Activated CD4-positive, alpha-beta memory T cell treated with anti-CD3 and anti-CD28 coated beads, Interleukin-2, amount 10 ng/mL, durations not matched to agents 7 days and 5 days (primary cell): ENCODE measurements around the gene NT5C1A. TPM values are rescaled to one million over a fixed set of nuclear protein-coding genes. Genes with fewer than 3 reads are reported as not detected.
A peak's percentile ranks its signal among the peaks of the same experiment; 100 is the strongest.

ENCODE experiments used
- CTCF ChIA-PET: fragments of 350-600 bp; sonication (Branson Sonifier 250); formaldehyde crosslinking; loops from one replicate; lab custom pipeline; 2021; ENCODE audit warnings: antibody characterized with exemption, inconsistent platforms; lab: Charles Lee
- POLR2A ChIA-PET: fragments of 350-600 bp; sonication (Branson Sonifier 250); formaldehyde crosslinking; loops from one replicate; lab custom pipeline; 2021; ENCODE audit warnings: antibody characterized with exemption; lab: Charles Lee
- DNase-seq: peaks from one replicate; pipeline ENCODE4 v3.0.0-alpha.2; 2020
- H3K27ac Mint-ChIP-seq: one replicate; pipeline ENCODE4 v1.8.0; 2021; ENCODE audit warnings: mild to moderate bottlenecking, mixed read lengths
- H3K27me3 Mint-ChIP-seq: one replicate; pipeline ENCODE4 v1.8.0; 2021; ENCODE audit warnings: mixed read lengths
- H3K36me3 Mint-ChIP-seq: one replicate; pipeline ENCODE4 v1.8.0; 2021; ENCODE audit warnings: low read depth, mixed read lengths
- H3K4me1 Mint-ChIP-seq: one replicate; pipeline ENCODE4 v1.8.0; 2021; ENCODE audit warnings: mixed read lengths
- H3K4me3 Mint-ChIP-seq: one replicate; pipeline ENCODE4 v1.8.0; 2021; ENCODE audit warnings: mild to moderate bottlenecking, mixed read lengths
- H3K9me3 Mint-ChIP-seq: one replicate; pipeline ENCODE4 v1.8.0; 2021; ENCODE audit warnings: mixed read lengths
- total RNA-seq, 2 experiments: library from RNA; stranded (reverse); gene quantifications; one replicate each; pipeline ENCODE4 v1.2.3, GENCODE V29; 2021

The NT5C1A gene
- total RNA-seq, 2 experiments from 2014 or later = not detected

- ChIA-PET POLR2A (no interaction called here), CTCF (interaction anchor here (1.0 to 17.8 kb wide), 8 partner anchors 8 to 127 kb away, joined by 3 to 202 read pairs (median 6); partner anchors contain the start of gene HPCAL4)
- Mint-ChIP-seq H3K36me3 (no peaks in the 10 kb centered on the region), H3K4me1 (peaks cover 4% of the 10 kb centered on the region), H3K4me3 (no peak overlapping the region), H3K9me3 (no peaks in the 10 kb centered on the region), H3K27me3 (peaks cover 31% of the 10 kb centered on the region), H3K27ac (no peak overlapping the region)
- DNase-seq = no peak
Observed at GRCh38 chr1:39673215-39673614, 1.3 kb upstream of the NT5C1A start.

DNA sequence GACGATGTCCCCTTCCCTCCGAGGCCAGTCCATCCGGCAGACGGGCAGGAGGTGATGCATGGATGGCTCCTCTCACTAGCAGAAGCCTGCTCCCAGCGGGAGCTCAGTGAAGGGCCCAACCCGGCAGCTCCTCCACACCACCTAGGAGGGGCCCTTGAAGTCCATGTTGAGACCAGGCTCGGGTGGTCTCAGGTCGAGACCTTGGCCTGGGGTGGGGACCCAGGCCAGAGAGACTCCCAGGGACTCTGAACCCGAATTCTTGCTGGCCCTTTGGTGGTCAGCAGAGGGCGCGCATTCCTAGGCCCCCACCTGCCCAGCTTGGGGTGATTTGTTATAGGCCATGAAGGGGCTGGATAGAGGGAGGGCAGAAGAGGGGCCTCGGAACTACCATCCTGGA lies 642 bp upstream of the NT5C1A start:
- peak; percentile 41 for DNase-seq
- H3K4me3 Mint-ChIP-seq = no peak overlapping the region
- H3K27me3 Mint-ChIP-seq = peaks cover 31% of the 10 kb centered on the region
- H3K4me1 Mint-ChIP-seq = peaks cover 7% of the 10 kb centered on the region
- no peaks in the 10 kb centered on the region for H3K9me3 Mint-ChIP-seq
- H3K36me3 Mint-ChIP-seq = no peaks in the 10 kb centered on the region
- no peak overlapping the region for H3K27ac Mint-ChIP-seq
- ChIA-PET CTCF (interaction anchor here (0.5 to 17.8 kb wide), 9 partner anchors 9 to 197 kb away, joined by 3 to 202 read pairs (median 6); partner anchors contain the start of gene HPCAL4), POLR2A (interaction anchor here (1.0 to 2.3 kb wide), 2 partner anchors 12 to 19 kb away, joined by 4 to 6 read pairs; partner anchors contain the start of gene HPCAL4)

DNA sequence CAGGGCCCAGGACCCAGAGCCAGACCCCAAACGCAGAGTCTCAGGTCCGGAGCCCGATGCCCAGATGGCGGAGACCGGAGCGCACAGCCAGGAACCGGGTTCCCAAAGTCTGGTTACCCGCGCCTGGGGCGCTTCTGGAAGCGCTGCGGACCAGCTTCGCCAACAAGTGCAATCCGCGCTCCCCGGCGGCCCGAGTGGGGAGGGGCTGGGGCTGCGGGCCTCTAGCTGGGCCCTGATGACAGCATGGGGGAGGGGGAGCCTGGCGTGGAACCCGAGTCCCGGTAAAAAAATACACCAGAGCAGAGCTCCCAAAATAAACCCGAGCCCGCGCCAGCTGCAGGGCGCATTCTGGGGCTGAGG lies 494 bp downstream of the NT5C1A start:
- H3K4me3 Mint-ChIP-seq = no peak overlapping the region
- H3K27me3 Mint-ChIP-seq = peaks cover 31% of the 10 kb centered on the region
- no peaks in the 10 kb centered on the region for H3K9me3 Mint-ChIP-seq
- CTCF ChIA-PET = interaction anchor here (0.7 to 17.8 kb wide), 6 partner anchors 15 to 467 kb away, joined by 3 to 202 read pairs (median 4); partner anchors contain the start of gene HPCAL4
- POLR2A ChIA-PET = interaction anchor here (1.1 to 2.3 kb wide), 4 partner anchors 10 to 13 kb away, joined by 4 to 8 read pairs (median 5); no protein-coding TSS in a partner anchor
- H3K36me3 Mint-ChIP-seq = no peaks in the 10 kb centered on the region
- no peak for DNase-seq
- H3K27ac Mint-ChIP-seq = no peak overlapping the region
- H3K4me1 Mint-ChIP-seq = peaks cover 17% of the 10 kb centered on the region

DNA sequence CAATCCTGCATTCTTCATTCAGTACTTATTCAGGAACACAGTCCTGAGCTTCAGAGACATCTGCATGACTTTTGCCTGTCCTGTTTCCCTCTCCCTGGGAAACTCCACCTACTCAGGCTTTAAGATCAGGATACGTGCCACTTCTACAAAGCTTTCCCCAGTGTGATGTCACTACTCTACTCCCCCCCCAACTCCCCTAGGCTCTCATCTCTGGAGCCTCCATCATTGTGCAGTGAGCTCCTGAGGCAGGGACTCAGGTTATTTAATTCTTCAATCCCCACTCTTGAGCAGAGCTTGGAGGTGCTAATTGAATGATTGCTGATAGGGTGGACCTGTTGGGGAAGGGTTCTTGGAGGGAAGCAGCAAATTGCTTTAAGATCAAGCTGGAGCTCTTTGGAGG lies 1.2 kb downstream of the NT5C1A start:
- Mint-ChIP-seq H3K36me3 (no peaks in the 10 kb centered on the region), H3K4me1 (peaks cover 22% of the 10 kb centered on the region), H3K27me3 (peaks cover 31% of the 10 kb centered on the region), H3K27ac (no peak overlapping the region), H3K9me3 (no peaks in the 10 kb centered on the region), H3K4me3 (no peak overlapping the region)
- ChIA-PET POLR2A (interaction anchor here (1.4 to 2.3 kb wide), 3 partner anchors 10 to 14 kb away, joined by 4 to 8 read pairs (median 6); no protein-coding TSS in a partner anchor), CTCF (interaction anchor here (0.5 to 17.8 kb wide), 8 partner anchors 14 to 299 kb away, joined by 3 to 202 read pairs (median 4); no protein-coding TSS in a partner anchor)
- no peak for DNase-seq

GRCh38 chr1:39668894-39669293 lies 3.0 kb downstream of the NT5C1A start:
- POLR2A ChIA-PET = interaction anchor here (1.4 kb wide), 1 partner anchor 15 kb away, joined by 4 read pairs; no protein-coding TSS in a partner anchor
- Mint-ChIP-seq H3K4me3 (no peak overlapping the region), H3K9me3 (no peaks in the 10 kb centered on the region), H3K27me3 (peaks cover 28% of the 10 kb centered on the region), H3K27ac (no peak overlapping the region), H3K4me1 (peaks cover 22% of the 10 kb centered on the region), H3K36me3 (no peaks in the 10 kb centered on the region)
- no peak for DNase-seq
- CTCF ChIA-PET = interaction anchor here (2.1 to 17.8 kb wide), 3 partner anchors 13 to 131 kb away, joined by 5 to 202 read pairs (median 10); no protein-coding TSS in a partner anchor

DNA sequence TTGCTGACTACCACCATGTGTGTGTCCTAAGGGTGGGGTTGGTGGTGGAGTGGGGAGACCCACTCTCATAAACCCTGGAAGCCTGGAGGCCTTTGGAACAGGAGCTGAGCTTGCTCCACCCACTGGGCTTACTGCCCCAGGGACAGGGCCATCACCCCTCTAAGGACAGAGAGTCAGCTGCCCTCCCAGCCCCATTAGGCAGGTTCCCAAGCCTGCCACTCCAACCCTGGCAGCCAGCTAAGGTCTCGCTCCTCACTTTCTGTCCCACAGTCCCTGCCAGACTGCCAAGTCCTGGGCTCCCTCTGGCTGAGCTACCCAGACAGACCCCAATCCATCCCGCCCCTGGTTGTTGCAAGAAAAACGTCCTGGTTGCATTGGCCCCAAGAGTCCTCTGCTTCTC lies 3.8 kb downstream of the NT5C1A start:
- DNase-seq = no peak
- POLR2A ChIA-PET = no interaction called here
- Mint-ChIP-seq H3K4me3 (no peak overlapping the region), H3K4me1 (peaks cover 22% of the 10 kb centered on the region), H3K27ac (no peak overlapping the region), H3K9me3 (no peaks in the 10 kb centered on the region), H3K27me3 (peaks cover 28% of the 10 kb centered on the region), H3K36me3 (no peaks in the 10 kb centered on the region)
- CTCF ChIA-PET = interaction anchor here (1.0 to 17.8 kb wide), 3 partner anchors 12 to 64 kb away, joined by 3 to 202 read pairs (median 10); no protein-coding TSS in a partner anchor

DNA sequence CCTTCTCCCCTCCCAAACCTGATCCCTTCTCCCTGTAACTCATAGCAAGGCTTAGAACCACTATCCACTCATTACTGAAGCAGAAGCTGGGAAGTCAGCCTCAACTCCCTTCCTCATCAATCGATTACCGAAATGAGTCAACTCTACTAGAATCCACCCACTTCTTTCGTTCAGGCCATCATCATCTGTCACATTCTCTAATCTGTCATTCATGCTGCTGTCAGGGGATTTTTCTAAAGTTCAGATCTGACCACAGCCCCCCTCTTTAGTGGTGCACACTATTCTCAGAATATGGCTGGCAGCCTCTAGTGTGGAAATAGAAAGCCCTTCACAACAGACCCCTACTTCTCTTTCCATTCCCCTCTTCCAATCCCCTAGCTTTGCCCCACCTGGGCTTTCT lies 5.1 kb downstream of the NT5C1A start:
- no peak overlapping the region for H3K4me3 Mint-ChIP-seq

DNA sequence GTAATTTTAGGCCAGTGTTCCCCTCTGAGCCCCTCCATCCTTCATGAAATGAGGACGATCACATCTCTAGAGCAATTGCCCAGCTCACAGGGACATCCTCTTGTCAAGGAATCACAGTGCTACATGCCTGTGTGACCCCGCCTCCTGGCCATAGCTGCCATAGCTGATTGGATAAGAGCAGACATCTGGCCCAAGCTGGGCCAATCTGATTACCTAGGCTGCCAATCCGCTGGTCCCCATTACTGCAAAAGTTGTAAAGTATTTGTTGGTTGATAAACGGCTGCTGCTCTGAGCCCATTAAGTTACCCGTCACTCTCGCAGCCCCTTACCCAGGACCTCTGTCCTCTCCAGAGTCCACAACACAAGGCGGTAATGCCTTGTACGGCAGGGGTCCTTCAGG lies 8.3 kb downstream of the NT5C1A start:
- H3K27ac Mint-ChIP-seq = no peak overlapping the region
- no peaks in the 10 kb centered on the region for H3K9me3 Mint-ChIP-seq
- H3K27me3 Mint-ChIP-seq = no peaks in the 10 kb centered on the region
- ChIA-PET POLR2A (no interaction called here), CTCF (no interaction called here)
- no peak overlapping the region for H3K4me3 Mint-ChIP-seq
- H3K4me1 Mint-ChIP-seq = peaks cover 18% of the 10 kb centered on the region
- no peak for DNase-seq
- no peaks in the 10 kb centered on the region for H3K36me3 Mint-ChIP-seq

More for the DNA sequence above, 5.1 kb downstream of the NT5C1A start:
- Mint-ChIP-seq H3K9me3 (no peaks in the 10 kb centered on the region), H3K27me3 (peaks cover 19% of the 10 kb centered on the region), H3K4me1 (peaks cover 21% of the 10 kb centered on the region), H3K36me3 (no peaks in the 10 kb centered on the region), H3K27ac (peak overlapping the region; percentile 4)
- CTCF ChIA-PET = interaction anchor here (1.0 to 17.8 kb wide), 3 partner anchors 10 to 60 kb away, joined by 4 to 202 read pairs (median 10); no protein-coding TSS in a partner anchor
- DNase-seq = peak; percentile 25
- POLR2A ChIA-PET = interaction anchor here (0.6 to 0.7 kb wide), 2 partner anchors 25 to 666 kb away, joined by 3 read pairs; partner anchors contain the start of gene HPCAL4

DNA sequence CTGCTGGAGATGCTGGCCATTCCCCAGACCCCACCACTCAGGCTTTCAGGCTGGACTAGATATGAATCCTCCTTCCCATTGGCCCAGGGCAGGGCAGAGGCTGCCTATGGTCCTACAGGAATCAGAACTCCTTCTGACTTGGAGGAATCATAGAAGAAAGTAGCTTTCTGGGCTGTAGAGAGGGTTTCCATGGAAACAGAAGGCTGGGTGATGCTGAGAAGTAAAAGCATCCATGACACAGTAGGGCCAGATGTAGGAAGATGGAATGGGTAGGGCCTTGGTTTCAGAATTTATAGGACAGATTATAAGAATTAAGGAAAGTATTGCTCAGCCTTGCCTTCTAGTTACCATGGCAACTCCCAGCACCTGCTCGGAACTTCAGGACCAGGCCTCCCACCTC lies 9.0 kb downstream of the NT5C1A start:
- Mint-ChIP-seq H3K36me3 (no peaks in the 10 kb centered on the region), H3K27me3 (no peaks in the 10 kb centered on the region), H3K4me3 (no peak overlapping the region), H3K27ac (no peak overlapping the region), H3K9me3 (no peaks in the 10 kb centered on the region), H3K4me1 (peaks cover 19% of the 10 kb centered on the region)
- POLR2A ChIA-PET = no interaction called here
- CTCF ChIA-PET = no interaction called here
- DNase-seq = no peak

GRCh38 chr1:39659538-39659937 lies 12.4 kb downstream of the NT5C1A start:
- H3K4me3 Mint-ChIP-seq = no peak overlapping the region
- CTCF ChIA-PET = interaction anchor here (0.8 to 10.7 kb wide), 10 partner anchors 12 to 139 kb away, joined by 3 to 229 read pairs (median 5); partner anchors contain the start of genes NT5C1A and PABPC4
- POLR2A ChIA-PET = interaction anchor here (0.5 kb wide), 1 partner anchor 323 kb away, joined by 3 read pairs; no protein-coding TSS in a partner anchor
- no peaks in the 10 kb centered on the region for H3K36me3 Mint-ChIP-seq
- no peak for DNase-seq
- no peaks in the 10 kb centered on the region for H3K9me3 Mint-ChIP-seq
- peaks cover under 1% of the 10 kb centered on the region for H3K27me3 Mint-ChIP-seq
- no peak overlapping the region for H3K27ac Mint-ChIP-seq
- peaks cover 3% of the 10 kb centered on the region for H3K4me1 Mint-ChIP-seq

- Mint-ChIP-seq H3K4me1 (peaks cover 4% of the 10 kb centered on the region), H3K9me3 (no peaks in the 10 kb centered on the region), H3K4me3 (no peak overlapping the region), H3K27me3 (peaks cover 5% of the 10 kb centered on the region), H3K27ac (no peak overlapping the region), H3K36me3 (no peaks in the 10 kb centered on the region)
- DNase-seq = no peak
- POLR2A ChIA-PET = interaction anchor here (1.7 to 1.9 kb wide), 2 partner anchors 11 to 34 kb away, joined by 3 to 8 read pairs; no protein-coding TSS in a partner anchor
- CTCF ChIA-PET = interaction anchor here (0.9 to 10.7 kb wide), 14 partner anchors 12 to 140 kb away, joined by 3 to 229 read pairs (median 7); partner anchors contain the start of genes HPCAL4, NT5C1A and PABPC4
Observed at GRCh38 chr1:39659110-39659509, 12.8 kb downstream of the NT5C1A start.

GRCh38 chr1:39657923-39658485 lies 13.9 kb downstream of the NT5C1A start:
- Mint-ChIP-seq H3K9me3 (no peaks in the 10 kb centered on the region), H3K4me3 (peak overlapping the region; percentile 28), H3K27me3 (peaks cover 7% of the 10 kb centered on the region), H3K27ac (no peak overlapping the region), H3K36me3 (no peaks in the 10 kb centered on the region), H3K4me1 (peaks cover 12% of the 10 kb centered on the region)
- peak; percentile 72 for DNase-seq
- POLR2A ChIA-PET = interaction anchor here (1.6 to 1.9 kb wide), 3 partner anchors 12 to 52 kb away, joined by 3 to 8 read pairs (median 5); no protein-coding TSS in a partner anchor
- CTCF ChIA-PET = interaction anchor here (0.6 to 10.7 kb wide), 33 partner anchors 8 to 594 kb away, joined by 3 to 229 read pairs (median 5); partner anchors contain the start of genes BMP8B, HPCAL4 and NT5C1A
